ENCODE data around the gene TNS4. TPM values are rescaled to one million over a fixed set of nuclear protein-coding genes. Genes with fewer than 3 reads are reported as not detected.
A peak's percentile ranks its signal among the peaks of the same experiment; 100 is the strongest.

Gene TNS4
- total and polyA plus RNA-seq, 2 of the 4 experiments (the other 2 are of a cell fraction): not detected

DNA sequence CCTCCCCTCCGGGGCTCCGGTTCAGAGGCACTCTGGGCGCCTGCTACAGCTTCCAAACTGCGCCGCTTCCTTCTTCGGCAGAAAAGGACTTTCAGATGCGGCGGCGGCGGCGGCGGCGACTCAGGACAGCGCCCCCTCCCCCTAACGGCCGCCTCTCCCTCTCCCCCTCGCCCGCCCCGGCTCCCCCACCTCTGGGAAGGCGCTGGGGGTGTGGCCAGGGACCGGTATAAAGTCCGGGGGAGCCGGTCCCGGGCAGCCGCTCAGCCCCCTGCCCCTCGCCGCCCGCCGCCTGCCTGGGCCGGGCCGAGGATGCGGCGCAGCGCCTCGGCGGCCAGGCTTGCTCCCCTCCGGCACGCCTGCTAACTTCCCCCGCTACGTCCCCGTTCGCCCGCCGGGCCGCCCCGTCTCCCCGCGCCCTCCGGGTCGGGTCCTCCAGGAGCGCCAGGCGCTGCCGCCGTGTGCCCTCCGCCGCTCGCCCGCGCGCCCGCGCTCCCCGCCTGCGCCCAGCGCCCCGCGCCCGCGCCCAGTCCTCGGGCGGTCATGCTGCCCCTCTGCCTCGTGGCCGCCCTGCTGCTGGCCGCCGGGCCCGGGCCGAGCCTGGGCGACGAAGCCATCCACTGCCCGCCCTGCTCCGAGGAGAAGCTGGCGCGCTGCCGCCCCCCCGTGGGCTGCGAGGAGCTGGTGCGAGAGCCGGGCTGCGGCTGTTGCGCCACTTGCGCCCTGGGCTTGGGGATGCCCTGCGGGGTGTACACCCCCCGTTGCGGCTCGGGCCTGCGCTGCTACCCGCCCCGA, 58.0 kb downstream of the TNS4 start, which contains the start of gene IGFBP4 (continued):
- TF ChIP-seq RFX5 (IDR thresholded peaks at IDR 0.05; ENCODE audit: low read depth, low read length): no peak

DNA sequence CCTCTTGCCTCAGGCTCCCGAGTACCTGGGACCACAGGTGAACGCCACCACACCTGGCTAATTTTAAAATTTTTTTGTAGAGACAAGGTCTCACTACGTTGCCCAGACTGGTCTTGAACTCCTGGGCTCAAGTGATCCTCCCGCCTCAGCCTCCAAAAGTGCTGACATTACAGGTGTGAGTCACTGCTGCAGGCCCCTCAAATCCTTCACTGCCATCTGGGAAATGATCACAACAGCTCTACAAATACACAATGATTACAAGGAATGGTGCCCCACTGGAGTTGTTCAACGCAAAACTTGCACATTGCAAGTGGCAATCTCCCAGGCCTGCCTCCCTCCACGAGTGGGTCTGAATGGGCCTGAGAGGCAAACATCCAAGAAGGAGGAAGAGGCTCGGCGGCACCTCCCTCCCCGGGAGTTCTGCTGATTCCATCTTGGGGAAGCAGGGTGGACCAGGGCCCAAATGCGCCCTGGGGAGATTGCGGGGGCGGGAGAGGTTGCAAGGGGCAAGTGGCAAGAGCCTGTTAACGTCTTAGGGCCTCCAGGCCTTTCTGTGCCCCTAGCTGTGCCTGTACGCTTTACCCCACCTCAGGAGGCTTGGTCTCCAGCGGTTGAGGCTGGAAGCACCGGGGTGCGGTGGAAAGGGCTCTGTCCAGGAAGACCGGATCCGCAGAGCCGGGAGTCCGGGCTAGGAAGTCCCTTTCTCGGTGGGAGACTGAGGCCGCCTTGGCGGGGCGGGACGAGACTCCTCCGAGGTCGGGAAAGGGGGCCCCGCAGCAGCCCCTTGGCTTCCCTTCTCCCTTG, 58.8 kb downstream of the TNS4 start:
- Histone ChIP-seq H3K14ac (replicated peaks; ENCODE audit: low read depth, low read length) (peak overlapping the region; percentile 67), H2AFZ (replicated peaks; ENCODE audit: low read length, poor library complexity) (peak overlapping the region; percentile 90), H3K36me3 (ENCODE audit: control insufficient read depth, insufficient read depth, low read length) (peaks cover 22% of the 10 kb centered on the region), H2BK5ac (ENCODE audit: low read depth, low read length, poor library complexity, severe bottlenecking) (peak overlapping the region; percentile 76), H4K91ac (ENCODE audit: insufficient read depth, low read depth, low read length) (peak overlapping the region; percentile 85), H3K18ac (ENCODE audit: low read depth, low read length) (peak overlapping the region; percentile 65), H4K20me1 (ENCODE audit: insufficient read depth, low read length) (peaks cover 38% of the 10 kb centered on the region), H3K4me2 (ENCODE audit: low read depth, low read length) (peak overlapping the region; percentile 68), H2BK120ac (ENCODE audit: low read depth, low read length) (peak overlapping the region; percentile 76), H2BK15ac (ENCODE audit: low read depth, low read length) (peak overlapping the region; percentile 25; the same call in 2 of the 3 replicates), H3K9me3 (ENCODE audit: control insufficient read depth, insufficient read depth, low read length) (no peaks in the 10 kb centered on the region), H3K27ac (ENCODE audit: insufficient read depth, low read length) (peak overlapping the region; percentile 67), H3K9ac (ENCODE audit: low read depth, low read length) (peak overlapping the region; percentile 81), H3K56ac (ENCODE audit: extremely low read depth, insufficient read depth, low read length) (peak overlapping the region; percentile 39; the same call in 1 of the 2 replicates), H3K4ac (ENCODE audit: low read depth, low read length) (peak overlapping the region; percentile 81), H3K9me1 (ENCODE audit: insufficient read depth, low read length) (peaks cover 9% of the 10 kb centered on the region), H3K23ac (ENCODE audit: low read depth, low read length) (peak overlapping the region; percentile 79), H3K79me1 (ENCODE audit: low read depth in 1 of 2, low read length in 2 of 2) (peaks cover 6 to 41% of the 10 kb centered on the region in 2 experiments; a peak in 2 of 4 replicates), H3K4me3 (ENCODE audit: insufficient read depth, low read depth, low read length) (peak overlapping the region; percentile 98), H2AK9ac (replicated peaks; ENCODE audit: low read depth, low read length, poor library complexity) (peak overlapping the region; percentile 92), H3K27me3 (ENCODE audit: control insufficient read depth, insufficient read depth, low read length) (no peaks in the 10 kb centered on the region), H2AK5ac (ENCODE audit: low read depth, low read length) (peak overlapping the region; percentile 80), H2BK20ac (ENCODE audit: low read depth, low read length) (peak overlapping the region; percentile 14; the same call in 1 of the 2 replicates), H4K5ac (ENCODE audit: low read depth, low read length) (peak overlapping the region; percentile 25), H4K8ac (ENCODE audit: low read depth in 2 of 2, low read length in 2 of 2) (peak overlapping the region; percentile 46 to 79), H3K4me1 (ENCODE audit: control insufficient read depth, insufficient read depth, low read length) (peaks cover 14% of the 10 kb centered on the region)
- DNase-seq: peak; percentile 47
- peak; percentile 18 for ATAC-seq (ENCODE audit: low read depth)
- POLR2A ChIA-PET (ENCODE audit: unreplicated experiment): interaction anchor here (0.6 to 1.0 kb wide), 4 partner anchors 25 to 160 kb away, joined by 3 to 4 read pairs (median 4); partner anchors contain the start of gene TOP2A
- WGBS, 2 experiments (ENCODE audit: extremely low coverage in 2 of 2, insufficient read length in 1 of 2): 41% methylated on average over 13 of the region's 29 CpGs; no CpG with 5 or more reads in 1 of the 2 experiments
- dilution Hi-C loops (cut with HindIII; ENCODE audit: low sequenced_read_pairs, unreplicated experiment) (no loop called here), intact Hi-C loops (cut with micrococcal nuclease) (loop anchor here (1.0 kb wide), 1 partner anchor 91 kb away; no protein-coding TSS in a partner anchor), in situ Hi-C loops (cut with MboI; ENCODE audit: low sequenced_read_pairs) (loop anchor here (5.0 kb wide), 1 partner anchor 90 kb away; no protein-coding TSS in a partner anchor)
- no TSS peak for BruUV-seq (replicated peaks)
- CTCF ChIA-PET: interaction anchor here (0.9 to 2.4 kb wide), 3 partner anchors 34 to 118 kb away, joined by 3 to 11 read pairs (median 7); no protein-coding TSS in a partner anchor
- TF ChIP-seq, protein P1, sequence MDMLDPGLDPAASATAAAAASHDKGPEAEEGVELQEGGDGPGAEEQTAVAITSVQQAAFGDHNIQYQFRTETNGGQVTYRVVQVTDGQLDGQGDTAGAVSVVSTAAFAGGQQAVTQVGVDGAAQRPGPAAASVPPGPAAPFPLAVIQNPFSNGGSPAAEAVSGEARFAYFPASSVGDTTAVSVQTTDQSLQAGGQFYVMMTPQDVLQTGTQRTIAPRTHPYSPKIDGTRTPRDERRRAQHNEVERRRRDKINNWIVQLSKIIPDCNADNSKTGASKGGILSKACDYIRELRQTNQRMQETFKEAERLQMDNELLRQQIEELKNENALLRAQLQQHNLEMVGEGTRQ (IDR thresholded peaks at IDR 0.05; ENCODE audit: low read depth, low read length): no peak
- TF ChIP-seq CEBPB (IDR thresholded peaks at IDR 0.05; ENCODE audit: low read depth, low read length) (no peak), RAD21 (IDR thresholded peaks at IDR 0.05; ENCODE audit: low read length) (no peak), CHD1 (IDR thresholded peaks at IDR 0.05; ENCODE audit: low read depth, low read length) (no peak), MAFK (IDR thresholded peaks at IDR 0.05; ENCODE audit: low read depth, low read length) (peak; percentile 53), FOS (IDR thresholded peaks at IDR 0.05; ENCODE audit: low read depth, low read length) (no peak)
